ENCODE results near the gene UBE3B.
"Not testable (repeated sequence)": the region's sequence is repeated elsewhere in the genome, so short reads cannot be mapped to it uniquely, and the experiment has no call there.

Gene UBE3B

GRCh38 chr12:109477185-109477962 is at the start of gene UBE3B, which contains the start of gene KCTD10:
UBE3B (plus strand) TSS chr12:109477634; CDS start chr12:109483552, 5,918 bp downstream.
KCTD10 (minus strand) TSS chr12:109477300; CDS start chr12:109477262, 38 bp downstream.
- DNase-seq (ENCODE audit: low spot score): peak; percentile 96

GRCh38 chr12:109428037-109428629 is 49.3 kb upstream of the UBE3B start:
- DNase-seq (ENCODE audit: low spot score): peak; percentile 86

- DNase-seq (ENCODE audit: low spot score): not testable (repeated sequence)
These were observed 48.6 kb upstream of the UBE3B start for GRCh38 chr12:109428804-109429203.

GRCh38 chr12:109430244-109430643 is 47.2 kb upstream of the UBE3B start:
- DNase-seq (ENCODE audit: low spot score): no peak

GRCh38 chr12:109432431-109432830 is 45.0 kb upstream of the UBE3B start:
- no peak for DNase-seq (ENCODE audit: low spot score)

GRCh38 chr12:109432842-109433304 is 44.6 kb upstream of the UBE3B start:
- DNase-seq (ENCODE audit: low spot score): peak; percentile 52

- peak; percentile 14 for DNase-seq (ENCODE audit: low spot score)
These were observed 43.8 kb upstream of the UBE3B start for GRCh38 chr12:109433618-109434017.

- no peak for DNase-seq (ENCODE audit: low spot score)
These were observed 42.9 kb upstream of the UBE3B start for GRCh38 chr12:109434582-109434981.

- DNase-seq (ENCODE audit: low spot score): no peak
These were observed 41.8 kb upstream of the UBE3B start for GRCh38 chr12:109435428-109436187.

- DNase-seq (ENCODE audit: low spot score): no peak
These were observed 41.3 kb upstream of the UBE3B start for GRCh38 chr12:109436188-109436560.

- DNase-seq (ENCODE audit: low spot score): no peak
These were observed 38.3 kb upstream of the UBE3B start for GRCh38 chr12:109439181-109439580.

- not testable (repeated sequence) for DNase-seq (ENCODE audit: low spot score)
These were observed 37.5 kb upstream of the UBE3B start for GRCh38 chr12:109439951-109440350.

- peak; percentile 10 for DNase-seq (ENCODE audit: low spot score)
These were observed 36.5 kb upstream of the UBE3B start for GRCh38 chr12:109440851-109441490.

- DNase-seq (ENCODE audit: low spot score): peak; percentile 11
These were observed 33.6 kb upstream of the UBE3B start for GRCh38 chr12:109443794-109444193.

GRCh38 chr12:109444259-109444658 is 33.2 kb upstream of the UBE3B start:
- no peak for DNase-seq (ENCODE audit: low spot score)

- peak; percentile 70 for DNase-seq (ENCODE audit: low spot score)
These were observed 32.2 kb upstream of the UBE3B start for GRCh38 chr12:109445191-109445609.

- no peak for DNase-seq (ENCODE audit: low spot score)
These were observed 30.6 kb upstream of the UBE3B start for GRCh38 chr12:109446869-109447268.

GRCh38 chr12:109447482-109447881 is 30.0 kb upstream of the UBE3B start:
- DNase-seq (ENCODE audit: low spot score): no peak

- DNase-seq (ENCODE audit: low spot score): no peak
These were observed 29.2 kb upstream of the UBE3B start for GRCh38 chr12:109448272-109448671.

- no peak for DNase-seq (ENCODE audit: low spot score)
These were observed 28.6 kb upstream of the UBE3B start for GRCh38 chr12:109448707-109449390.

- DNase-seq (ENCODE audit: low spot score): no peak
These were observed 27.4 kb upstream of the UBE3B start for GRCh38 chr12:109449845-109450532.

Measured in AG08395 (cell line).